CD4-positive, alpha-beta T cell treated with Interferon gamma for 1 hour (primary cell): ENCODE measurements around the gene GMDS.

Source experiments
- DNase-seq: peaks from one replicate; pipeline ENCODE4 v3.0.0-alpha.2; 2020

GMDS gene

GRCh38 chr6:1594445-1595200 is 650.8 kb downstream of the GMDS start:
- DNase-seq = no peak

GRCh38 chr6:1593958-1594314 is 651.5 kb downstream of the GMDS start:
- no peak for DNase-seq

GRCh38 chr6:1593286-1593957 is 652.0 kb downstream of the GMDS start:
- no peak for DNase-seq

GRCh38 chr6:1592852-1593251 is 652.6 kb downstream of the GMDS start:
- no peak for DNase-seq

GRCh38 chr6:1591926-1592325 is 653.5 kb downstream of the GMDS start:
- DNase-seq = no peak

- no peak for DNase-seq
Observed at GRCh38 chr6:1591243-1591642, 654.2 kb downstream of the GMDS start.

- no peak for DNase-seq
Observed at GRCh38 chr6:1590580-1590979, 654.8 kb downstream of the GMDS start.

GRCh38 chr6:1589208-1589607 is 656.2 kb downstream of the GMDS start:
- no peak for DNase-seq

- no peak for DNase-seq
Observed at GRCh38 chr6:1587977-1588376, 657.4 kb downstream of the GMDS start.

GRCh38 chr6:1587546-1587945 is 657.9 kb downstream of the GMDS start:
- no peak for DNase-seq

- no peak for DNase-seq
Observed at GRCh38 chr6:1586861-1587450, 658.4 kb downstream of the GMDS start.

- DNase-seq = no peak
Observed at GRCh38 chr6:1586256-1586655, 659.1 kb downstream of the GMDS start.

- DNase-seq = no peak
Observed at GRCh38 chr6:1585669-1586049, 659.7 kb downstream of the GMDS start.

- DNase-seq = no peak
Observed at GRCh38 chr6:1584996-1585668, 660.3 kb downstream of the GMDS start.

- DNase-seq = no peak
Observed at GRCh38 chr6:1584146-1584545, 661.3 kb downstream of the GMDS start.

GRCh38 chr6:1581120-1581991 is 664.0 kb downstream of the GMDS start:
- no peak for DNase-seq

- no peak for DNase-seq
Observed at GRCh38 chr6:1580585-1580984, 664.8 kb downstream of the GMDS start.

GRCh38 chr6:1580109-1580508 is 665.3 kb downstream of the GMDS start:
- DNase-seq = no peak

- DNase-seq = no peak
Observed at GRCh38 chr6:1579096-1579495, 666.3 kb downstream of the GMDS start.

GRCh38 chr6:1577896-1578745 is 667.3 kb downstream of the GMDS start:
- DNase-seq = no peak

- no peak for DNase-seq
Observed at GRCh38 chr6:1577146-1577680, 668.2 kb downstream of the GMDS start.

- no peak for DNase-seq
Observed at GRCh38 chr6:1576711-1577110, 668.7 kb downstream of the GMDS start.
